NCI-H2029 (cell line): ENCODE data around the gene CFAP46.
"Not testable (repeated sequence)": the region's sequence is repeated elsewhere in the genome, so short reads cannot be mapped to it uniquely, and the experiment has no call there.

Source experiments
- DNase-seq: peaks from one replicate; lab custom pipeline; 2025; lab: John Stamatoyannopoulos, UW

Gene CFAP46

DNA sequence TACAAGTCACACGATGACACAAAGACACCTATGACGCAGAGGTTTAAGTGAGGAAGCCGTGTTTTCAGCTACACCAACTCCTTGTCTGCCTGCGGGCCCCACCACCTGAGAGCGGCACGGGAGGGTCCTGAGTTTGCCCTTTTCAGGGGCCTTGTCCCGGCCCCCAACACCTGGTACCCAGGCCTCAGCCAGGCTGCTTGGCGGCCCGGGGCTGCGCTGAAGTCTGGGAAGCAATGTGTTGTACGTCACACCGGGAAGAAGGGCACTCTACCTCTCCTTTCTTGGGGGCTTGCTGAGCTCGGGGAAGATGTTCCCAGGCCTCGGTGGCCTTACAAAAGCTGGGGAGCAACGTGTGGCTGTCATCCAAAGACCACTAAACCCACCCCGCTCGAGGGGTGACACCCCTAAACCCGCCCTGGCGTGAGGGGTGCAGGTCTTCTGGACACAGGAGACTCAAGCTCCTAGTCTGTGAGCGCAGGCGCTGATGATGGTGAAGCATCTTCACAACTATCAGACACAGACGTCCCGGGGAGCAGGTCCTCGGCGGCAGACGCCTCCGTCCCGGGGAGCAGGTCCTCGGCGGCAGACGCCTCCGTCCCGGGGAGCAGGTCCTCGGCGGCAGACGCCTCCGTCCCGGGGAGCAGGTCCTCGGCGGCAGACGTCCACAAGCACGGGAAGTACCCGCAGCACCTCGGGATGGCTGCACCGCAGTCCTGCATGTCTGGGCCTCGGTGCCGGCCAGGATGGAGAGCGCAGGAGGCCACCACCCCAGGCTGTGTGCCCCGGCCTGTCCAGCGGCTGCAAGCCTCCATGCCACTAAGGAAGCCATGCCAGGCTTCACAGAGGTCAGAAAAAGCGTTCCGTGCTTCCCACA is 15.4 kb downstream of the CFAP46 start:
- DNase-seq, result no peak

DNA sequence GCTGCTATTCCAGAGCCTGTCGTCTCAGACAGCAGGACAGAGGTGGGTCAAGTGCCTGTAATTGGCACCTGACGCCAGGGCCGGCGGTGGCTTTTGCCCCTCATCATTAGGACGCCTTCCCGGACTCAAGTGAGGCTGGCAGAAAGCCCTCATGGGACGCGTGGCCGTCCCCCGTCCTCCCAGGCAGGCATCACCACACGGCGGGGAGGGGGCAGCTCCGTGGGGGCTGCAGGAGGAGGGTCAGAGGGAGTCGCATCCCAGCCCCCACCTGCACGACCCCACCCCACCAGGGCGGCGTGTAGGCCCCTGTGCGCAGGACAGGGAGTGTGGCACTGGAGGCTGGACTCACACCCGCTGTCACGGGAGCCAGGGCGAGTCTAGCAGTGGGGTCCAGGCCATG is 16.3 kb downstream of the CFAP46 start:
- no peak for DNase-seq

DNA sequence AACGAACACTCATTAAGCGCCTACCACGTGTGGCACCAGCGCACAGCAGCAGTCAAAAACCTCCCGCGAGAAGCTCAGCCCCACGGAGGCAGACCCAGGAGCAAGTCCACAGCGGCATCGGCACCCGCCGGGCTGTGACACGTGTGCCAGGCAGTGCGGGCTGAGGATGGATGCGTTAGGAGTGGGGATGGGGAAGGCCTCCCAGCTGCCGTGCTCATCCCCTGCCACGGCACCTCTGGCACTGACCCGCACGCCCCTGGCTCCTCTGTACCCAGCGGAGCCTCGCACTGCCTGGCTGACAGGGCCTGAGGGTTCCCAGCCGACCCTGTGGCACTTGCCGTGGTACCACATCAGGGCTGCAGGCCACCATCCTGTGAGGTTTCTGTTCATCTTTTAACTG is 16.8 kb downstream of the CFAP46 start:
- no peak for DNase-seq

DNA sequence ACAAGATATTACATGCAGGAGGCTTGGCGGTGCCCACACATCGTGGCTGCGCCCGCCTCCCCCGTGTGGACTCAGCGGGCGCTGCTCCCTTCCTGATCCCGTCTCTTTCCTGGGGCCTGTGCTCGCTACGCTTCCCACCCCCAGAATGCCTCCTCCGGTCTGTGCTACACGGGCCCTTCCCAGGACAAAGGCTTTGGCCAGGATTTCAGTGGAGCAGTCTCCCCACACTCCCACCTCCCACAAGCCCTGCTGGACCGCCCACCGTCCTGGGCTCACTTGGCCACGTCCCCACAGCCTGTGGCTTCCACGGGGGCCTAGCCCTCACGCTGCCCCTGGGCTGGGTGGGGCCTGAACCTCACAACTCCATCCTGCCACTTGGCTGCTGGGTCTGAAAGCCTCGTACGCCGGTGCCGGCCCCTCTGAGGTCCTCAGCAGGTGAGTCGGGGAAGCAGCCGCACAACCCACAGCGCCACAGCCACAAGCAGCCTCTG is 17.3 kb downstream of the CFAP46 start:
- DNase-seq, result no peak

DNA sequence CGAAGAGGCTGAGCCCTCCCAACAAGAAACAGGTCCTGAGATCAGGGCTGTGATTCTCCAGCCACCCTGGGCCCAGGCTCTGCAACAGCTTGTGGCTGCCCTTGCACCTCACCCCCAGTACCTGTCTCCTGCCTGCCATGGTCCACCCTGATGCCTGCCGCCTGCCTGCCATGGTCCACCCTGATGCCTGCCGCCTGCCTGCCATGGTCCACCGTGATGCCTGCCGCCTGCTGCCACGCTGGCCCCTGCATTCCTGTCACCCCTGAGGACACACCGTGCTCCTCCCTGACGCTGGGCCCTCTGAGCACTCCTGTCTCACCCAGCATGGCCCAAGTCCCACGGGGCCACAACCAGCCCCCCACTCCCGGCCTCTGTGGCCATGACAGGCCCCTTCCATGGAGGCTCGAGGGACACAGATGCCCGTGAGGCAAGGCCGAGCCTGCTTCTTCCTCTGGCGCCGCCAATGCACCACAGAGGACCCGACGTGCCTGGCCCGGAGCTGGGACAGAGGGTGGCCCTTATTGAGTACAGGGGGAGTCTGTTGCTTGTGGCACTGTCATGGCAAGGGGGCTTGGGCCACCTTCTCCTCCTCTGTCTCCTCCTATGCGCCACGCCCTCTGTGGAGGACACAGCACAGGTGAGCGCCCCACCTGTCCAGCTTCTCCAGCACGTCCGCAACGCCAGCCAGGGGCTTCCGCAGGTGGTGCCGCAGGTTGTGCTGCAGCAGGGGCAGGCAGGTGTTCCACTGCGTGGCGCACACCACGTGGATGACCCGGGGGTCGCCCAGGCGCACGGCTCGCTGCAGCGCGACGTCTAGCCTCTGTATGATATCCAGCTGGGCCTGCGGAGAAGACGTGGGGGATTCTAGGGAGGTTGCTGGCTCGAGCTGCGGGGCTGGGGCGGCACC is 18.1 kb downstream of the CFAP46 start:
- DNase-seq, result no peak

DNA sequence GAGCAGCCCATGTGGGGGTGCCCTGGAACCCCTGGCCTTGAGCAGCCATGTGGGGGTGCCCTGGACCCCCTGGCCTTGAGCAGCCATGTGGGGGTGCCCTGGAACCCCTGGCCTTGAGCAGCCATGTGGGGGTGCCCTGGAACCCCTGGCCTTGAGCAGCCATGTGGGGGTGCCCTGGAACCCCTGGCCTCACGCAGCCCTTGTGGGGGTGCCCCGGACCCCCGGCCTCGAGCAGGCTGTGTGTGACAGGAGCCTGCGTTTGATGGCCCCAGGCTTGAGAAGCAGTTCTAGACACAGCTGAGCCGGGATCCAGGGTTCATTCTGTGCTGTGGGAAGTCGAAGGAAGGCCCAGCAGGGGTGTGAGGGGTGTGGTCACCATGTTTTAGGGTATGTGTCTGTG is 19.0 kb downstream of the CFAP46 start:
- DNase-seq, result not testable (repeated sequence)

DNA sequence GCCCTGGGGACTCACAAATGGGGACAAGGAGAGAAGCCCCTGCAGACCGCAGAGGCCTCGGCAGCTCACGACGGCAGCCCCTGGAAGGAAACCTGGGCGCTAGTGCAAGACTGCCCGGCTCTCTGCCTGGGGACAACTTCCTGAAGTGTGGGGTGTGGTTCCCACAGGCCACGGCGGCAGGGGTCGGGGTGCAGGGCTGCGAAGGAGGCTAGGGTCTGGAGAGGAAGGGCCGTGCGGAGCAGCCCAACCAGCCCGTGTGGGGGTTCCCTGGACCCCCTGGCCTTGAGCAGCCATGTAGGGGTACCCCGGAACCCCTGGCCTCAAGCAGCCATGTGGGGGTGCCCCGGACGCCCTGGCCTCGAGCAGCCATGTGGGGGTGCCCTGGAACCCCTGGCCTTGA is 19.5 kb downstream of the CFAP46 start:
- DNase-seq, result no peak

DNA sequence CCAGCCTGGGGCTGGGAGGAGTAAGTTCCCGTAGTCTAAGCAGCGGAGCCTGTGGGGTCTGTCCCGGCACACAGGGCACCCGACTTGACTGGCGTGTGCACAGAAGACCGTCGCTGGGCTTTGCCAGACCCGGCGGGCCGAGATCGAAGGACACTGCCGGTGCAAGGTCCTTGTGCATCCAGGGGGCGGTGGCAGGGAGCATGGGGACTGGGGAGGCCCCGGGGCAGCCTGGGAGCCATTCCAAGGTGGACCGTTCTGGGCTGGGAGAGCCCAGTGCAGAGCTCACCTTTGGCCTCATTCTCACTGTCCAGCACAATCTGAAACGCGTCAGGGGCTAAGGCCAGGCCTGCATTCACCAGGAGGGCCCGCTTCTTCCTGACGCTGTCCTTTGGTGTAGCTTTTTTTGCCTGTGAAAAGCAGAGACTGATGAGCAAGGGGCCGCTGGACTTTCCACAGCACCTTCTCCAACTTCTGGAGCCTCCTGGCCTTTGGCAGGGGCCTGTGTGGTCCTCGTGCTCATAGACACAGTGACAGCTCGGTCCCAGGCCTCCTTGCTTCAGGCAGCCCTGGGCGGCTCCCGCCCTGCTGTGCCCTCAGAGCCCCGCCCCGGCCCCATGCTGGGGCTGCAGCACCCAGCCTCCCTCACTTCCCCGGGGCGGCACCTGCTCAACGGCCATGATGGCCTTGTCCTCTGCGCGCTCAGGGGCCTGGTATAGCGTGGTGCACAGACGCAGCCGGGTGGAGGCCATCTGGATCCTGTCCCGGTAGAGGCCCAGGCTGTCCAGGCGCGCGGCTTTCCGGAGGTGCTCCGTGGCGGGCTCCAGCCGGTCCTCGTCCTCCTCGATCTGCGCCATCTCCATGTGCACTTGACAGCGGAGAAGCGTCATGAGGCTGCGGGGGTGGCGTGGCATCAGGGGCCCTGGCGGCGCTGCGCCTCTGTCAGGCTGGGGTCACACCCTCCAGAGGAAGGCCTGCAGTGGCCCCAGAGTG is 20.3 kb downstream of the CFAP46 start:
- DNase-seq, result no peak

DNA sequence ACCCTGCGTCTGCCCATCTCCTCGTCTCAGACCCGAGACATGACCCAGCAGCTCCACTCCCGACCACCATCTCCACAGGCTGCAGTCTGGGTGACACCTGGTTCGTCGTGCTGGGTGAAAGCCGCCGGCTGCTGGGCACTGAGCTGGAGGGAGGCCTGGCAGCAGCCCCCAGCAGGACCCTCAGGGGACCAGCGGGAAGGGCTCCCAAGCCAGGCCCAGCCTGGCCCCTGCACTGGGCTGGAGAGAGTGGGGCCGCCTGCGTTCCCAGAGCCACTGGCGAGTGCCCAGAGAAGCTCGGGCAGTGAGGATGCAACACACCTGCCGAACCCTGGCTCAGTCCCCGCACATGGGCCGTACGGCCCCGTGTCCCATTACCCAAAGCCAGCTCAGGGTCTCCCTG is 21.3 kb downstream of the CFAP46 start:
- DNase-seq, result no peak

DNA sequence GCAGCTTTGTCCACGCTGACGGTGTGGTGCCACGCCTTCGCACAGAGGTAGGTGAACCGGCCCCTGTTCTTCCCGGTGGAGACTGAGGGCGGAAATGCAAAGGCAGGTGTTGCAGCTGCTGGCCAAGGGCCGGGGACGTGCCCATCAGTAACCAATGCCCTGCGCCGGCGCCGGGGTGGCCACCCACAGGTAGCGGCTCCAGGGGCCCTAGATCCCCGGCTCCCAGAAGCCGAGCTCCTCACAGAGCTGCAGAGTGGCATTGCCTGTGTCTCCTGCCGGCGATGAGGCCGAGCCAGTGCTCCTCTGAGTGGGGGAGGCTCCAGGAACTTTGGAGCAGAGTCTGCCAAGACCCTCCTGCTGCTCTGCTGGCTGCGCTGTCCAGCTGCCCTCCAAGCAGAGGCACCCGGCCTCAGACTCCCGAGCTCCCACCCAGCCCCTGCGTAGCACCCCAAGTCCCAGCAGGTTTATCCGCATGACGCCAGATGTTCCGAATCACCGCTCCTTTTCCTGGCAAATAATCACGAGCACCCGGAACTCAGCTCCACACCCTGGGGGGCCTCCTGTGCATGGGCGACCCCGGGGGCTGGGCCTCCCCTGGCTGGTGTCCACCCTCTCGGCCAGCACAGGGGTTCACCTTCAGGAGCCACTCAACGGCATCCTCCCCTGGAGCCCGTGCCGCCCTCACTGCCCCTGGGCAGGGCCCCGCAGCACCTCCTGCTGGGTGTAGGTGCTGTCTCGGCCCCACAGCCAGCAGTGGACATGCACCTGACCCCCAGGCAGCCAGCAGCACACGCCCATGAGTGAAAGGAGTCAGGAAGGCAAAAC is 22.1 kb downstream of the CFAP46 start:
- no peak for DNase-seq

DNA sequence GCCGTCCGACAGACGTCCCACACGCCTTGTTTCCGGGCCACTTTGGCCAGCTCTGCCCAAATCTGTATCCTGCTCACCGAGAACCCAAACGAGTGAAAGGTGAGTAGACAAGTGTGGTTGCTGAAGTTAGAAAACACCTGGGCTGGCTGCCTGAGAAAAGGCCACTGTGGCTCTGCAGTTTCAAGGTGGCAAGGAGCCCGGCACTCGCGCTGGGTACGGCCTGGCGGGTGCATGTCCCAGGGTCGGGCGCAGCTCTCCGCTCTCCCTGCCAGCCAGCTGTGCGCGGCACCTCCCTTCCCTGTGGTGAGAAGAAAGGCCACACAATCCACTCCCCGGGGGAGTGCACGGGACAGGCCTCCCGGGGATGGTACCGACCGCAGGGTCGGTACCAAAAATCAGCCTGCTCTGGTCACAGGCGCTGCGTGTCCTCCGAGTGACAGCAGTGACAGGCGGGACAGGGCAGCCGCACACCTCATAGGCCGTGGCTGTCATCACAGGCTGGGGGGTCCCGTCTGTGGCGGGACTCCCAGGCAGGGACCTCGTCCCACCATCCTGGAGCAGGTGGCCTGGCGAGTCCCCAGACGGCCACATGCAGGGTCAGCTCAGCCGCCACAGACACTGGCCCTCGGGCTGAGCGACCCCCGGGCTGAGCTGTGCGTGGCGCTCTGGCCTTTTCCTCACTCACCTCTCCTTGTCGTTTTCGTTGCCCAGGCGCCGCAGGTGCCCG is 22.8 kb downstream of the CFAP46 start:
- DNase-seq, result no peak

DNA sequence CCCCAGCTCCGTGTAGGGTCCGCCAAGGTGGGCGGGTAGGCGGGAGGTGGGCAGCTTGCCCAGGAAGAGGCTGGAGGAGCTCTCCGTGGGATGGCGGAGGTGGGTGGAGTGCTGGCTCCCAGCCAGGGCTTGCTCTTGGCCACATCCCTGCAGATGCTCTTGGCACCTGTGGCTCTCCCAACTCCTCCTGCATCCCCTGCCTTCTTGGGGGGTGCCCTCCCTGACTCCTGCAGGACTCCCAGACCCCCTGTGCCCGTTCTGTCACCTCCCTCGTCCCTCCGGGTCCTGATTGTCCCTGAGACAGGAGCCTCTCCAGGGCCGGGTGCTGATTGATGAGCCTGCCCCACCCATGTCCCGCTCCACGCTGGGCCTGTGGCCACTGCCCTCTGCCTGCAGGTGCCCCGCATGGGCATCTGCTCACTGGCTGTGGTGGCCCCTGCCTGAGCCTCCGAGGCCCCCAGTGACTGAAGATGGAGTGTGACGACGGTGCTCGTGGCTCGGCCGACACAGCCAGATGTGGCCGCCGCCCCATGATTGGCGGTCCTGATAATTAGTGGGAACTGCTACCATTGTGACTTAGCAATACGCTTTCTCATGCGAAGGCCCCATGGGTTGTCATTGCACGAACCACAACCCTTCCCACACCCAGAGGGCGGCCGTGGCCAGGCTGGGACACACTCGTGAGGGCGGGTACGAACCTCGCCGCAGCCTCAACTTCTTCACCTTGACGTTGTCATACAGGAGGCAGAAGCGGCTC is 23.6 kb downstream of the CFAP46 start:
- no peak for DNase-seq

DNA sequence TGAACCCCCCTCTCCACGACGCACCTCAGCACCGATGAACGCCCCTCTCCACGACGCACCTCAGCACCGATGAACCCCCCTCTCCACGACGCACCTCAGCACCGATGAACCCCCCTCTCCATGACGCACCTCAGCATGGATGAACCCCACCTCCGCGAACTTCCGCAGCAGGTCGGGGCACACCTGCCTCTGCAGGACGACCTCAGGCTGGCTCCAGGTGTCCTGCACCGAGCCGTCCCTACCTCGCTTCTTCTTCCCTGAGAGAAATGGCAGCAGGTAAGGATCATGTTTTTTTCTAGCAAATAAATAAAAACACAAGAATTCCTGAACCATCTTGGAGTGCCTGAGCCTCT is 24.1 kb downstream of the CFAP46 start:
- no peak for DNase-seq

DNA sequence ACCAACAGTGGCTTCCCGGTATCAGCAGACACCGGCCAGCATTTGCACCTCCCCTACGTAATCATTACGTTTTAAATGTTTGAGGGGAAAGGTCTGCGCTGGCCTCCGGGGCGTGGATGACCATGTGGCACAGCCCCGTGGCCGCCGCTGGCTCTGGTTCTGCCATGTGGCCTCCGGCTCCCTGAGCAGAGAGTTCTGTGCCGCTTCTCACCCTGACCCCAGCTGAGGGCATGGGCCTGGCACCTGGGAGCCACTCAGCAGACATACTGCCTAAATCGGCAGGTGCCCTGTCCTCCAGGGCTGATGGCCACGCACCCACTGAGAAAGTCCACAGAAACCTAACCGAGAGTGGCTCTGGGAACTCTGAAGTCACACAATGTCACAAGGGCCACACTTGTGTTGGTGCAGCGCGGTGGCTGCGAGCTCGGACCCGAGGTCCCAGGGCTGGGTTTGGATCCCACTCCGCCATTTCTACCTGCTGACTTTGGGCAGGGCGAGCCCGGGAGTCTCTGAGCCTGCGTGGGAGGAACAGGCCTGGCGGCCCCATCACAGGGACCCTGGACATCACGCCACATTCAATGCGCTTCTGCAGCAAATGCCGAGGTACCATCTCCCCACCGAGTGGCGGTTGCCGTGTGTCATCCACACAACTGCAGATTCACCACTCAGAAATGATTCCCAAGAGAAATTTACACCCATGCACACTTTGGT is 25.3 kb downstream of the CFAP46 start:
- no peak for DNase-seq

DNA sequence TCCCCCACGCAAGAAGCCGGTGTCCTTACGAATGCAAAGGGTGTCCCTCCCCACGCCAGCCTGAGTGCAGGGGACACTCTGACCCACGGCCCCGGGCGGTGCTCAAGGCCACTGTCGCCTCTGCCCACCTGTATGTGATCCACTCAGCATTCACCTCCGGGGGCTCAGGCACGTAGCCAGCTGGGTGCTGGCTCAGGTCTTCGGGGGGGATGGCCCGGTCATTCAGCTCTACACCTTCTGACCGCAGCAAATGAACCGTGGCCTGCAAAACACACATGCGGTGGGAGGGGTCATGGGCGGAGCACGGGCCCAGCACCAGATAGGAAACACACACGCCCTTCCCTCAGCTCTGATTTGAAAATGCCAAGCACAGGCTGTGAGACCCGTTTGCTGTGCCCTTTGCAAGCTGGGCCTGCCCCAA is 25.9 kb downstream of the CFAP46 start:
- no peak for DNase-seq

DNA sequence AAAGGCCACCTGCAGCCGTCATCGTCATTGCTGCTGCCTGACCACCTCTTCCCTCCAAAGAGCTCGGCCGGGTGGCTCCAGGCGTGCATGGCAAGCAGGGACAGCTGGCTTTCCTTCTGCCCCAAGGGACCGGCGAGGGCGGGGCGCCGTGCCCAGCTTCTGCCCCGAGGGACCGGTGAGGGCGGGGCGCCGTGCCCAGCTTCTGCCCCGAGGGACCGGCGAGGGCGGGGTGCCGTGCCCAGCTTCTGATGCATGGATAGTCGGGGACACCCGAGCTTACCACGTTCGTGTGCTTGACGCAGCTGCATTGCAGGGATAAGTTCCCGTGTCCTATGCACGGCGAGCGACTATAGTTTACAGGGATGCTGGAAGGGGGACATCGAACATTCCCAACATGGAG is 27.0 kb downstream of the CFAP46 start:
- DNase-seq, result no peak

DNA sequence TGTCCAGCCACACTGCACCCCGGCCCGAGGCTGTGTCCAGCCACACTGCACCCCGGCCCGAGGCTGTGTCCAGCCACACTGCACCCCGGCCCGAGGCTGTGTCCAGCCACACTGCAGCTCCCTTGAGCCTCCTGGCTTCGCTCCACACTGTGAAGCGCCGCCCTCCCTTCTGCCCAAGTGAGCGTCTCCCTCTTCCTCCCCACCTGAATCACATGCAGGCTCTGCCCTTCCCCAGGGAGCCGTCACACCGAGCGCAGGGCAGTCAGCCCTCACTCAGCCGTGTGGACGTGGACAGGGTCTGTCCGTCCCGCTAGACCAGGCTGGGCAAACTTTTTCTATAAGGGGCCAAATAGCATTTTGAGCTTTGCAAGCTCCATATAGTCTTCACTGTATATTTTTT is 27.6 kb downstream of the CFAP46 start:
- no peak for DNase-seq

DNA sequence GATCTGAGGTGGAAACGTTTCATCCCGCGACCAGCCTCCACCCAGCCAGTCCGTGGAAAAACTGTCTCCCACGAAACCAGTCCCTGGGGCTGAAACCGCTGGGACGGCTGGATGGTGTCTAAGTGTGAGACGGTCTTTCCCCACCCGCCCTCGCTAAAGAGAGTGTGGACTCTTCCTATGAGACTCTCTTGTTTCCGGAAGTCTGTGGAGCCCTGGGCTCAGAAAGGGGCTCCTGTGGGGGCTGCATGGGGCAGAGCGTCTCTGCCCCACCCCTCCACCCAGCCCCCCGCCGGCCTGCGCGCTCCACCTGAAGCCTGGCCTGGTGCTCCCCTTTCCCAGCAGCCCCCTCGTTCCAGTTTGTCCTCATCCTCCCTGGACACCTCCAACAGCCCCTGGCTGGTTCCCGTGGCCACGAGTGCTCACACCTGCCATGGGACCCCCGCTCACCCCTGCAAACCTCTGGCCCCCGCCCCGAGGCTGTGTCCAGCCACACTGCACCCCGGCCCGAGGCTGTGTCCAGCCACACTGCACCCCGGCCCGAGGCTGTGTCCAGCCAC is 28.7 kb downstream of the CFAP46 start:
- DNase-seq, result no peak
